ENCODE results near the gene LYPD5. TPM values are rescaled to one million over a fixed set of nuclear protein-coding genes. Genes with fewer than 3 reads are reported as not detected.
"Not testable (repeated sequence)": the region's sequence is repeated elsewhere in the genome, so short reads cannot be mapped to it uniquely, and the experiment has no call there.

LYPD5 gene
- total RNA-seq, 4 donors from 2014 or later = 93.8 to 231 (median 117) TPM

GRCh38 chr19:43826787-43827754 lies 24.8 kb upstream of the LYPD5 start, which contains the start of gene ZNF283:
Gene ZNF283, plus strand, starts transcription at chr19:43827321. Its CDS starts 6,184 bp downstream, at chr19:43833505.
- WGBS, 2 donors = 9 to 11% methylated on average over 39 to 40 of the region's 46 CpGs
- TF ChIP-seq POLR2A (IDR thresholded peaks at IDR 0.05) (no peak), CTCF (IDR thresholded peaks at IDR 0.05) (no peak)
- peak within 1 kb of the TSS; percentile 61 for H3K4me3 ChIP-seq (ENCODE audit: low read depth, poor library complexity, severe bottlenecking)
- peak; percentile 85 to 96 for DNase-seq (ENCODE audit: low spot score in 2 of 2)
- intact Hi-C loops (cut with DNase I; ENCODE audit: low total_unique reads) = no loop called here

GRCh38 chr19:43824572-43824971 lies 22.3 kb upstream of the LYPD5 start:
- 58 to 69% methylated on average over 4 of the region's 4 CpGs for WGBS, 2 donors
- DNase-seq (ENCODE audit: low spot score in 2 of 2); intact Hi-C loops (cut with DNase I; ENCODE audit: low total_unique reads); H3K4me3 ChIP-seq (ENCODE audit: low read depth, poor library complexity, severe bottlenecking): not testable (repeated sequence)

GRCh38 chr19:43823856-43824255 lies 21.6 kb upstream of the LYPD5 start:
- 82 to 92% methylated on average over 3 of the region's 3 CpGs for WGBS, 2 donors

GRCh38 chr19:43820884-43821215 lies 18.6 kb upstream of the LYPD5 start:
- no peak overlapping the region for H3K4me3 ChIP-seq (ENCODE audit: low read depth, poor library complexity, severe bottlenecking)
- TF ChIP-seq POLR2A (IDR thresholded peaks at IDR 0.05) = no peak
- no peak for TF ChIP-seq CTCF (IDR thresholded peaks at IDR 0.05)
- intact Hi-C loops (cut with DNase I; ENCODE audit: low total_unique reads) = no loop called here
- no peak for DNase-seq (ENCODE audit: low spot score in 2 of 2)
- 30 to 36% methylated on average over 5 of the region's 5 CpGs for WGBS, 2 donors

More at GRCh38 chr19:43823856-43824255, 21.6 kb upstream of the LYPD5 start:
- intact Hi-C loops (cut with DNase I; ENCODE audit: low total_unique reads); DNase-seq (ENCODE audit: low spot score in 2 of 2); H3K4me3 ChIP-seq (ENCODE audit: low read depth, poor library complexity, severe bottlenecking): not testable (repeated sequence)

- WGBS, 2 donors = 16 to 22% methylated on average over 48 of the region's 48 CpGs
- H3K4me3 ChIP-seq (ENCODE audit: low read depth, poor library complexity, severe bottlenecking) = peak overlapping the region; percentile 9
- intact Hi-C loops (cut with DNase I; ENCODE audit: low total_unique reads) = no loop called here
- no peak for TF ChIP-seq CTCF (IDR thresholded peaks at IDR 0.05)
- TF ChIP-seq POLR2A (IDR thresholded peaks at IDR 0.05) = no peak
- DNase-seq (ENCODE audit: low spot score in 2 of 2) = no peak
Observed at GRCh38 chr19:43820098-43820883, 18.0 kb upstream of the LYPD5 start.

- 47 to 50% methylated on average over 5 of the region's 5 CpGs for WGBS, 2 donors
- peak in 1 of 2 donors; percentile 64 for DNase-seq (ENCODE audit: low spot score in 2 of 2)
- intact Hi-C loops (cut with DNase I; ENCODE audit: low total_unique reads) = no loop called here
- H3K4me3 ChIP-seq (ENCODE audit: low read depth, poor library complexity, severe bottlenecking) = no peak overlapping the region
- no peak for TF ChIP-seq CTCF (IDR thresholded peaks at IDR 0.05)
- TF ChIP-seq POLR2A (IDR thresholded peaks at IDR 0.05) = no peak
Observed at GRCh38 chr19:43818500-43818899, 16.3 kb upstream of the LYPD5 start.

GRCh38 chr19:43817454-43817853 lies 15.2 kb upstream of the LYPD5 start:
- DNase-seq (ENCODE audit: low spot score in 2 of 2); intact Hi-C loops (cut with DNase I; ENCODE audit: low total_unique reads); H3K4me3 ChIP-seq (ENCODE audit: low read depth, poor library complexity, severe bottlenecking): not testable (repeated sequence)
- 84 to 92% methylated on average over 1 of the region's 1 CpG for WGBS, 2 donors
